SH-SY5Y (cell line): ENCODE data around the gene PI3.

ENCODE experiments used
- GATA2 ChIP-seq: IDR thresholded peaks from 2 replicates; pipeline ENCODE4 v1.6.1; 2011; ENCODE audit warnings: mild to moderate bottlenecking, low read depth, low read length
- GATA3 ChIP-seq: IDR thresholded peaks from 2 replicates; pipeline ENCODE4 v1.6.1; 2011; ENCODE audit warnings: low read depth, mild to moderate bottlenecking, low read length, moderate library complexity

DNA sequence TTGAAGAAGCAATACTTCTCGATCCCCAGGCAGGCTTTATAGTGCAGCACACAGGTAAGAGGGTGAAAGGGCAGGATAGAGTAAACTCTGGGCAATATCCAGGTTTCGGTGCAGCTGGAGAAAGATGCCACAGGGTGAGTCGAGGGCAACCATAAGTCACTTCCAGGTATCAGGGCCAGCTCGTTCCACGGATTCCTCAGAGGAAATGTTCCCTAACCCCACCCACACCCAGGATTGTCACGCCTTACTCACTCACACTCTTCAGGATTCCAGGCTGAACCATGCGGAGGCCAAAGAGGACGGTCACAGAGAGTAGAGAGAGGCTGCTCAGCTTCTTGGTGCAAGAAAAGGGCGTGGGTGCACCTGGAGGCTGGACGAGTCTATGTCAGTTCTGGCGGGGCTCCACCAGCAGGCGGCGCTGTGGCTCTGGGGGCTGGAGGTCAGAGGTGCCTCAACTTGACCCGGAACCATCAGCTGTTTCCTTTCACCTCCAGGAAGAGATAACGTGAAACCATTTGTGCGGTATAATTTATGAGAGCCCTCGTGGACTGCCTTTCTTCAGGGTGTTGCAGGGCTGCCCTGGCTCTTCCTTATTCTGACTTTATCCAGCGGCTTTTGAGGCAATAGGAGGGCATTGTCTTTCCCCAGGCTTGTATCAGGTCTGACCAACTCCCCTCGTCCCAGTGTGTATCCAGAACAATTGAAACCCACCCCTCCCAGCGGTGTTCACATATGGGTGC lies 36.0 kb upstream of the PI3 start:
- TF ChIP-seq GATA3: no peak
- no peak for TF ChIP-seq GATA2
